ENCODE measurements around the gene TMEM127. TPM values are rescaled to one million over a fixed set of nuclear protein-coding genes. Genes with fewer than 3 reads are reported as not detected.
A peak's percentile ranks its signal among the peaks of the same experiment; 100 is the strongest.

Gene TMEM127
- total and polyA plus RNA-seq, 2 donors (not counting 1 experiment from before 2014, with no cell fraction given) = 21.5 to 48.0 TPM

DNA sequence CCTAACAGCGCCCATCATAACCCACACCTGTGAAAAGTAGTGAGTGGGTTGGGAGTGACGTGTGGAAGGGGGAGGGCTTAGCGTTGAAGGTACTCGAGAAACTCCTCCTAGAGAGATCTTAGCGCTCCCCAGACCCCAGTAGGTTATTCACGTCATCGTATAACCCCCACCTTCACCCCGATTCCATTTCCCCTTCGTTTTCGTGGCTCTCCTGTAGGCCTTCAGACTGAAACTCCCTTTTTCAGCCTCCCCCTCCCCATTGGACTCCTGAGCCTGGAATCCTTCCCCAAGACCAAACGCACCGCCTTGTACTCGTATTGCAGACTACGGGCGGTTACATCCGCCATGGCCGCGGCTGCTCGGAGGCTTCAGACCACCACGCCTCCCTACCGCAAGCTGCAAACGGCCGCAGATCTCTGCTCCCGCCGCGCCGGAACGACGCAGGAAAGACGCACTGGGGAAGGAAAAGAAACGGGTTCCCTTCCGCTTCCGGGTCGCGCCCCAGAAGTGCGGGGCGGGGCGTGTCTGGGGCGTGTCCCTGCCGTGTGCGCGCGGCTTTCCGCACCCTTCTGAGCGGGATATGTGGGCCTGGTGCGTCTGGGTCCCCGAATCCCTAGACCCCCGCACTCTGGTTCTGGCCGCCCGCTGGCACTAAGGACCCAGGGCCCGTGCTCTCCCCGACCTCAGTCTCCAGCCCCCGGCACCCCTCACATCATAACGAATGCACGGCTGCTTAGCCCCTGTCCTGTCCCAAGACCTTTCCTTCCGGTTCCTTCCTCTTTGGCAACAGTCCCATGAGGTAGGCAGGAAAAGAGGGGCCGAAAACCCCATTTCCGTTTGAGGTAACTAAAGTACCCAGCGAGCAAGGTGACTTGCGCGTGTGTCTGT, 39.5 kb upstream of the TMEM127 start, which contains the start of gene SNRNP200:
TSS of gene SNRNP200 (minus strand) at position 456 of the 888 bp plus-strand sequence. CDS start at position 347, 109 bp downstream.
- Histone ChIP-seq H4K20me1 (ENCODE audit: control insufficient read depth, insufficient read depth, low read length, poor library complexity, severe bottlenecking) (peaks cover 31% of the 10 kb centered on the region), H3K27ac (ENCODE audit: low read length in 2 of 2) (peak within 1 kb of the TSS; percentile 89 to 91), H3K36me3 (replicated peaks in 1 of 2; ENCODE audit: control extremely low read depth in 1 of 2, control insufficient read depth in 1 of 2, extremely low read depth in 1 of 2, insufficient read depth in 2 of 2, low read length in 1 of 2) (peaks cover 0 to 41% of the 10 kb centered on the region in 2 experiments), H3K4me2 (replicated peaks; ENCODE audit: low read depth, low read length, poor library complexity, severe bottlenecking) (peak within 1 kb of the TSS; percentile 74), H3K9ac (ENCODE audit: low read length) (peak within 1 kb of the TSS; percentile 76), H3K79me2 (ENCODE audit: control insufficient read depth, insufficient read depth, low read length) (peaks cover 60% of the 10 kb centered on the region), H2AFZ (ENCODE audit: insufficient read depth, low read depth, low read length, poor library complexity, severe bottlenecking) (peak within 1 kb of the TSS; percentile 87), H3K9me3 (ENCODE audit: control extremely low read depth in 1 of 3, control insufficient read depth in 2 of 3, insufficient read depth in 1 of 3, low read length in 2 of 3) (no peaks in the 10 kb centered on the region), H3K4me3 (ENCODE audit: control extremely low read depth in 1 of 5, extremely low read depth in 1 of 5, insufficient read depth in 1 of 5, low read depth in 2 of 5, low read length in 4 of 5) (peak within 1 kb of the TSS; percentile 70 to 97 (median 80)), H3K4me1 (ENCODE audit: control insufficient read depth in 2 of 2, insufficient read depth in 2 of 2, low read length in 2 of 2) (peaks cover 18 to 22% of the 10 kb centered on the region in 2 donors), H3K27me3 (replicated peaks in 1 of 4; ENCODE audit: control extremely low read depth in 1 of 4, control insufficient read depth in 3 of 4, insufficient read depth in 4 of 4, low read length in 3 of 4) (no peaks in the 10 kb centered on the region)
- H3K27ac Mint-ChIP-seq = peak within 1 kb of the TSS; percentile 99
- H3K4me3 Mint-ChIP-seq = peak within 1 kb of the TSS; percentile 99
- no peaks in the 10 kb centered on the region for H3K9me3 Mint-ChIP-seq (ENCODE audit: insufficient read depth)
- CTCF ChIA-PET = interaction anchor here (0.8 to 1.7 kb wide), 6 partner anchors 16 to 204 kb away, joined by 3 to 7 read pairs (median 6); no protein-coding TSS in a partner anchor
- no peaks in the 10 kb centered on the region for H3K27me3 Mint-ChIP-seq
- TF ChIP-seq EZH2 (IDR thresholded peaks at IDR 0.05; ENCODE audit: borderline replicate concordance, insufficient read depth, low read depth, low read length, poor library complexity, severe bottlenecking) = no peak
- TF ChIP-seq, protein P1, sequence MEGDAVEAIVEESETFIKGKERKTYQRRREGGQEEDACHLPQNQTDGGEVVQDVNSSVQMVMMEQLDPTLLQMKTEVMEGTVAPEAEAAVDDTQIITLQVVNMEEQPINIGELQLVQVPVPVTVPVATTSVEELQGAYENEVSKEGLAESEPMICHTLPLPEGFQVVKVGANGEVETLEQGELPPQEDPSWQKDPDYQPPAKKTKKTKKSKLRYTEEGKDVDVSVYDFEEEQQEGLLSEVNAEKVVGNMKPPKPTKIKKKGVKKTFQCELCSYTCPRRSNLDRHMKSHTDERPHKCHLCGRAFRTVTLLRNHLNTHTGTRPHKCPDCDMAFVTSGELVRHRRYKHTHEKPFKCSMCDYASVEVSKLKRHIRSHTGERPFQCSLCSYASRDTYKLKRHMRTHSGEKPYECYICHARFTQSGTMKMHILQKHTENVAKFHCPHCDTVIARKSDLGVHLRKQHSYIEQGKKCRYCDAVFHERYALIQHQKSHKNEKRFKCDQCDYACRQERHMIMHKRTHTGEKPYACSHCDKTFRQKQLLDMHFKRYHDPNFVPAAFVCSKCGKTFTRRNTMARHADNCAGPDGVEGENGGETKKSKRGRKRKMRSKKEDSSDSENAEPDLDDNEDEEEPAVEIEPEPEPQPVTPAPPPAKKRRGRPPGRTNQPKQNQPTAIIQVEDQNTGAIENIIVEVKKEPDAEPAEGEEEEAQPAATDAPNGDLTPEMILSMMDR (IDR thresholded peaks at IDR 0.05) = no peak
- intact Hi-C loops (cut with micrococcal nuclease) = loop anchor here (1.0 to 2.0 kb wide), 5 partner anchors 16 to 203 kb away; partner anchors contain the start of genes CIAO1 and NCAPH
- DNase-seq (peak; percentile 93), ATAC-seq (ENCODE audit: low read depth) (peak; percentile 96)
- POLR2A ChIA-PET = interaction anchor here (0.5 to 2.5 kb wide), 8 partner anchors 14 to 500 kb away, joined by 3 to 22 read pairs (median 4); partner anchors contain the start of genes ITPRIPL1 and NCAPH
- WGBS (ENCODE audit: insufficient coverage) = under 1% methylated on average over 50 of the region's 61 CpGs
- H3K4me1 Mint-ChIP-seq = peaks cover 51% of the 10 kb centered on the region
